ENCODE data around the gene NUP93.

The NUP93 gene

GRCh38 chr16:56886826-56887225 is 156.9 kb downstream of the NUP93 start:
- Histone ChIP-seq H3K4me3 (no peak overlapping the region), H3K9me3 (ENCODE audit: low read depth, low read length) (no peaks in the 10 kb centered on the region), H3K27ac (no peak overlapping the region), H3K36me3 (ENCODE audit: insufficient read depth, low read length) (no peaks in the 10 kb centered on the region), H3K9ac (ENCODE audit: insufficient read length) (no peak overlapping the region)
- DNase-seq (ENCODE audit: low read depth, low spot score): no peak
- TF ChIP-seq EZH2 (IDR thresholded peaks at IDR 0.05) (no peak), FOXP2 (optimal IDR thresholded peaks at IDR 0.05; ENCODE audit: control extremely low read depth, extremely low read length, insufficient read depth) (no peak), POLR2AphosphoS5 (IDR thresholded peaks at IDR 0.05; ENCODE audit: borderline replicate concordance, low read depth, low read length) (no peak)

GRCh38 chr16:56888806-56889205 is 158.9 kb downstream of the NUP93 start:
- TF ChIP-seq POLR2AphosphoS5 (IDR thresholded peaks at IDR 0.05; ENCODE audit: borderline replicate concordance, low read depth, low read length): no peak
- no peak for TF ChIP-seq EZH2 (IDR thresholded peaks at IDR 0.05)
- no peak for TF ChIP-seq FOXP2 (optimal IDR thresholded peaks at IDR 0.05; ENCODE audit: control extremely low read depth, extremely low read length, insufficient read depth)
- DNase-seq (ENCODE audit: low read depth, low spot score): no peak
- Histone ChIP-seq H3K36me3 (ENCODE audit: insufficient read depth, low read length) (no peaks in the 10 kb centered on the region), H3K9ac (ENCODE audit: insufficient read length) (no peak overlapping the region), H3K9me3 (ENCODE audit: low read depth, low read length) (no peaks in the 10 kb centered on the region), H3K4me3 (no peak overlapping the region), H3K27ac (no peak overlapping the region)

- Histone ChIP-seq H3K27ac (no peak overlapping the region), H3K9me3 (ENCODE audit: low read depth, low read length) (no peaks in the 10 kb centered on the region), H3K36me3 (ENCODE audit: insufficient read depth, low read length) (no peaks in the 10 kb centered on the region), H3K4me3 (no peak overlapping the region), H3K9ac (ENCODE audit: insufficient read length) (no peak overlapping the region)
- TF ChIP-seq POLR2AphosphoS5 (IDR thresholded peaks at IDR 0.05; ENCODE audit: borderline replicate concordance, low read depth, low read length) (no peak), FOXP2 (optimal IDR thresholded peaks at IDR 0.05; ENCODE audit: control extremely low read depth, extremely low read length, insufficient read depth) (no peak), EZH2 (IDR thresholded peaks at IDR 0.05) (no peak)
- DNase-seq (ENCODE audit: low read depth, low spot score): no peak
These were observed 159.3 kb downstream of the NUP93 start for GRCh38 chr16:56889206-56889605.

GRCh38 chr16:56891685-56892084 is 161.8 kb downstream of the NUP93 start:
- DNase-seq (ENCODE audit: low read depth, low spot score): no peak
- Histone ChIP-seq H3K4me3 (no peak overlapping the region), H3K9me3 (ENCODE audit: low read depth, low read length) (no peaks in the 10 kb centered on the region), H3K36me3 (ENCODE audit: insufficient read depth, low read length) (no peaks in the 10 kb centered on the region), H3K9ac (ENCODE audit: insufficient read length) (no peak overlapping the region), H3K27ac (no peak overlapping the region)
- TF ChIP-seq FOXP2 (optimal IDR thresholded peaks at IDR 0.05; ENCODE audit: control extremely low read depth, extremely low read length, insufficient read depth) (no peak), EZH2 (IDR thresholded peaks at IDR 0.05) (no peak)

GRCh38 chr16:56892705-56893104 is 162.8 kb downstream of the NUP93 start:
- TF ChIP-seq POLR2AphosphoS5 (IDR thresholded peaks at IDR 0.05; ENCODE audit: borderline replicate concordance, low read depth, low read length) (no peak), FOXP2 (optimal IDR thresholded peaks at IDR 0.05; ENCODE audit: control extremely low read depth, extremely low read length, insufficient read depth) (no peak), EZH2 (IDR thresholded peaks at IDR 0.05) (no peak)
- H3K4me3 ChIP-seq: no peak overlapping the region
- H3K27ac ChIP-seq: no peak overlapping the region
- H3K36me3 ChIP-seq (ENCODE audit: insufficient read depth, low read length): no peaks in the 10 kb centered on the region
- H3K9me3 ChIP-seq (ENCODE audit: low read depth, low read length): no peaks in the 10 kb centered on the region
- H3K9ac ChIP-seq (ENCODE audit: insufficient read length): no peak overlapping the region
- no peak for DNase-seq (ENCODE audit: low read depth, low spot score)

GRCh38 chr16:56894331-56894917 is 164.5 kb downstream of the NUP93 start:
- Histone ChIP-seq H3K36me3 (ENCODE audit: insufficient read depth, low read length) (no peaks in the 10 kb centered on the region), H3K9me3 (ENCODE audit: low read depth, low read length) (no peaks in the 10 kb centered on the region), H3K4me3 (no peak overlapping the region), H3K9ac (ENCODE audit: insufficient read length) (no peak overlapping the region), H3K27ac (no peak overlapping the region)
- TF ChIP-seq FOXP2 (optimal IDR thresholded peaks at IDR 0.05; ENCODE audit: control extremely low read depth, extremely low read length, insufficient read depth) (no peak), EZH2 (IDR thresholded peaks at IDR 0.05) (no peak), POLR2AphosphoS5 (IDR thresholded peaks at IDR 0.05; ENCODE audit: borderline replicate concordance, low read depth, low read length) (no peak)
- DNase-seq (ENCODE audit: low read depth, low spot score): no peak

GRCh38 chr16:56895813-56896212 is 165.9 kb downstream of the NUP93 start:
- no peak overlapping the region for H3K27ac ChIP-seq
- no peaks in the 10 kb centered on the region for H3K9me3 ChIP-seq (ENCODE audit: low read depth, low read length)
- no peak for TF ChIP-seq POLR2AphosphoS5 (IDR thresholded peaks at IDR 0.05; ENCODE audit: borderline replicate concordance, low read depth, low read length)
- H3K4me3 ChIP-seq: no peak overlapping the region
- no peak for DNase-seq (ENCODE audit: low read depth, low spot score)
- no peak overlapping the region for H3K9ac ChIP-seq (ENCODE audit: insufficient read length)
- H3K36me3 ChIP-seq (ENCODE audit: insufficient read depth, low read length): no peaks in the 10 kb centered on the region

GRCh38 chr16:56896244-56896643 is 166.3 kb downstream of the NUP93 start:
- DNase-seq (ENCODE audit: low read depth, low spot score): no peak
- Histone ChIP-seq H3K36me3 (ENCODE audit: insufficient read depth, low read length) (no peaks in the 10 kb centered on the region), H3K27ac (no peak overlapping the region), H3K9me3 (ENCODE audit: low read depth, low read length) (no peaks in the 10 kb centered on the region), H3K4me3 (no peak overlapping the region), H3K9ac (ENCODE audit: insufficient read length) (no peak overlapping the region)
- TF ChIP-seq EZH2 (IDR thresholded peaks at IDR 0.05): no peak
- no peak for TF ChIP-seq POLR2AphosphoS5 (IDR thresholded peaks at IDR 0.05; ENCODE audit: borderline replicate concordance, low read depth, low read length)
- TF ChIP-seq FOXP2 (optimal IDR thresholded peaks at IDR 0.05; ENCODE audit: control extremely low read depth, extremely low read length, insufficient read depth): no peak

GRCh38 chr16:56897026-56897799 is 167.3 kb downstream of the NUP93 start:
- Histone ChIP-seq H3K4me3 (no peak overlapping the region), H3K9ac (ENCODE audit: insufficient read length) (no peak overlapping the region), H3K9me3 (ENCODE audit: low read depth, low read length) (no peaks in the 10 kb centered on the region), H3K36me3 (ENCODE audit: insufficient read depth, low read length) (no peaks in the 10 kb centered on the region), H3K27ac (no peak overlapping the region)
- TF ChIP-seq FOXP2 (optimal IDR thresholded peaks at IDR 0.05; ENCODE audit: control extremely low read depth, extremely low read length, insufficient read depth) (no peak), EZH2 (IDR thresholded peaks at IDR 0.05) (no peak), POLR2AphosphoS5 (IDR thresholded peaks at IDR 0.05; ENCODE audit: borderline replicate concordance, low read depth, low read length) (no peak)
- DNase-seq (ENCODE audit: low read depth, low spot score): no peak
